ENCODE results near the gene CELSR1.
"Not testable (repeated sequence)": the region's sequence is repeated elsewhere in the genome, so short reads cannot be mapped to it uniquely, and the experiment has no call there.

Gene CELSR1

GRCh38 chr22:46481386-46481785 lies 56.0 kb downstream of the CELSR1 start:
- DNase-seq: no peak

GRCh38 chr22:46480396-46480795 lies 57.0 kb downstream of the CELSR1 start:
- DNase-seq: no peak

- DNase-seq: no peak
These were observed 58.4 kb downstream of the CELSR1 start for GRCh38 chr22:46479046-46479445.

GRCh38 chr22:46478083-46478551 lies 59.3 kb downstream of the CELSR1 start:
- no peak for DNase-seq

GRCh38 chr22:46476547-46476941 lies 60.9 kb downstream of the CELSR1 start:
- DNase-seq: no peak

GRCh38 chr22:46473896-46474557 lies 63.4 kb downstream of the CELSR1 start:
- DNase-seq: no peak

- no peak for DNase-seq
These were observed 64.2 kb downstream of the CELSR1 start for GRCh38 chr22:46473021-46473779.

- no peak for DNase-seq
These were observed 64.8 kb downstream of the CELSR1 start for GRCh38 chr22:46472722-46473016.

GRCh38 chr22:46471901-46472721 lies 65.3 kb downstream of the CELSR1 start:
- no peak for DNase-seq

- not testable (repeated sequence) for DNase-seq
These were observed 66.1 kb downstream of the CELSR1 start for GRCh38 chr22:46471330-46471729.

GRCh38 chr22:46469711-46470110 lies 67.7 kb downstream of the CELSR1 start:
- DNase-seq: no peak

- no peak for DNase-seq
These were observed 70.4 kb downstream of the CELSR1 start for GRCh38 chr22:46467006-46467405.

GRCh38 chr22:46466255-46466676 lies 71.2 kb downstream of the CELSR1 start:
- DNase-seq: no peak

- no peak for DNase-seq
These were observed 71.6 kb downstream of the CELSR1 start for GRCh38 chr22:46465793-46466192.

GRCh38 chr22:46465345-46465720 lies 72.1 kb downstream of the CELSR1 start:
- no peak for DNase-seq

GRCh38 chr22:46464701-46465344 lies 72.6 kb downstream of the CELSR1 start:
- no peak for DNase-seq

GRCh38 chr22:46464296-46464695 lies 73.1 kb downstream of the CELSR1 start:
- no peak for DNase-seq

- DNase-seq: no peak
These were observed 73.8 kb downstream of the CELSR1 start for GRCh38 chr22:46463435-46464227.

GRCh38 chr22:46462726-46463371 lies 74.6 kb downstream of the CELSR1 start:
- peak; percentile 76 for DNase-seq

GRCh38 chr22:46461566-46462180 lies 75.7 kb downstream of the CELSR1 start:
- DNase-seq: no peak

- no peak for DNase-seq
These were observed 76.6 kb downstream of the CELSR1 start for GRCh38 chr22:46460857-46461256.

Measured in fibroblast of skin of abdomen (primary cell).